ENCODE data around the gene CAPRIN1. TPM values are rescaled to one million over a fixed set of nuclear protein-coding genes. Genes with fewer than 3 reads are reported as not detected.
"Not testable (repeated sequence)": the region's sequence is repeated elsewhere in the genome, so short reads cannot be mapped to it uniquely, and the experiment has no call there.

The CAPRIN1 gene
- total RNA-seq, 1 experiment from 2014 or later = 1,470 TPM

- peak overlapping the region; percentile 34 for H3K27ac ChIP-seq (ENCODE audit: low read depth, low read length, poor library complexity, severe bottlenecking)
- ChIA-PET POLR2A (ENCODE audit: low non-redundant PET) (interaction anchor here (0.6 to 1.4 kb wide), 2 partner anchors 11 to 235 kb away, joined by 4 to 11 read pairs; no protein-coding TSS in a partner anchor), CTCF (no interaction called here)
- H3K27me3 ChIP-seq (replicated peaks; ENCODE audit: insufficient read depth, low read depth, low read length, poor library complexity) = no peaks in the 10 kb centered on the region
- peak; percentile 59 for DNase-seq (ENCODE audit: low spot score)
- H3K9me3 ChIP-seq (ENCODE audit: low read depth, low read length, poor library complexity, severe bottlenecking) = no peaks in the 10 kb centered on the region
- H3K4me3 ChIP-seq (ENCODE audit: low read depth, low read length, poor library complexity, severe bottlenecking) = no peak overlapping the region
- TF ChIP-seq EZH2 (IDR thresholded peaks at IDR 0.05; ENCODE audit: borderline replicate concordance, low read depth, low read length, poor library complexity, severe bottlenecking) = no peak
- TF ChIP-seq, protein P1, sequence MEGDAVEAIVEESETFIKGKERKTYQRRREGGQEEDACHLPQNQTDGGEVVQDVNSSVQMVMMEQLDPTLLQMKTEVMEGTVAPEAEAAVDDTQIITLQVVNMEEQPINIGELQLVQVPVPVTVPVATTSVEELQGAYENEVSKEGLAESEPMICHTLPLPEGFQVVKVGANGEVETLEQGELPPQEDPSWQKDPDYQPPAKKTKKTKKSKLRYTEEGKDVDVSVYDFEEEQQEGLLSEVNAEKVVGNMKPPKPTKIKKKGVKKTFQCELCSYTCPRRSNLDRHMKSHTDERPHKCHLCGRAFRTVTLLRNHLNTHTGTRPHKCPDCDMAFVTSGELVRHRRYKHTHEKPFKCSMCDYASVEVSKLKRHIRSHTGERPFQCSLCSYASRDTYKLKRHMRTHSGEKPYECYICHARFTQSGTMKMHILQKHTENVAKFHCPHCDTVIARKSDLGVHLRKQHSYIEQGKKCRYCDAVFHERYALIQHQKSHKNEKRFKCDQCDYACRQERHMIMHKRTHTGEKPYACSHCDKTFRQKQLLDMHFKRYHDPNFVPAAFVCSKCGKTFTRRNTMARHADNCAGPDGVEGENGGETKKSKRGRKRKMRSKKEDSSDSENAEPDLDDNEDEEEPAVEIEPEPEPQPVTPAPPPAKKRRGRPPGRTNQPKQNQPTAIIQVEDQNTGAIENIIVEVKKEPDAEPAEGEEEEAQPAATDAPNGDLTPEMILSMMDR (conservative IDR thresholded peaks at IDR 0.05; ENCODE audit: low read depth, low read length) = no peak
- intact Hi-C loops (cut with micrococcal nuclease; ENCODE audit: unreplicated experiment) = no loop called here
- peaks cover 93% of the 10 kb centered on the region for H3K36me3 ChIP-seq (ENCODE audit: insufficient read depth, low read length, poor library complexity, severe bottlenecking)
- BruUV-seq (replicated peaks) = no TSS peak
- peaks cover 87% of the 10 kb centered on the region for H3K4me1 ChIP-seq (ENCODE audit: insufficient read depth, low read length, poor library complexity, severe bottlenecking)
Measured at GRCh38 chr11:34064291-34064690, 12.8 kb downstream of the CAPRIN1 start.

DNA sequence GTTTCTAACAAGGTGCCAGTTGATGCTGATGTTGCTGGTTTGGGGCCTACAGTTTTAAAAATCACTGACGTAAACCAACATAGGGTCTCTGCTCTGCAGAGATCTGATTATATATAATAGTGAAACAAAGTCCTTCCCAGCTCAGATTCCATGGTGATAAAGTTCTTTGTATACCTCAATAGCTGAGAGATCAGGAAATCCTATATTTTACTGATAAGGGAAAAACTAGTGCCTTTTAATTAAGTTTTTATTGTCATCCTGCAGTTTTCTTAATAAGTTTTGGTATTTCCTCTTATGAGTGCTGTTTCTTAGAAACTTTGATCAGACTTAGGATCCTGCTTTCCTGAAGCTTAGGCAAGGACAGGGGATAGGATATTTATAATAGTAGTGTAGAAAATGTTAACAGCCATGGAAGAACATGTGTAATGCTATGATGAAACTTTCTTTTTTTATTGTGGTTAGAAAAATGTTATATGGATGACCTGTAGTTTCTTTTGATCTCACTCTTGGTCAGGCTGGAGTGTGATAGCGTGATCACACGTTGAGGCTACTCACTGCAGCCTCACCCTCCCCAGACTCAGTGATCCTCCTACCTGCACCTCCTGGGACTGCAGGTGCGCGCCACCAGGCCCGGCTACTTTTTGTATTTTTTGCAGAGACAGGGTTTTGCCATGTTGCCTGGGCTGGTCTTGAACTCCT, 14.1 kb downstream of the CAPRIN1 start:
- Histone ChIP-seq H3K4me3 (ENCODE audit: low read depth, low read length, poor library complexity, severe bottlenecking) (no peak overlapping the region), H3K9me3 (ENCODE audit: low read depth, low read length, poor library complexity, severe bottlenecking) (no peaks in the 10 kb centered on the region), H3K27me3 (replicated peaks; ENCODE audit: insufficient read depth, low read depth, low read length, poor library complexity) (no peaks in the 10 kb centered on the region), H3K4me1 (ENCODE audit: insufficient read depth, low read length, poor library complexity, severe bottlenecking) (peaks cover 87% of the 10 kb centered on the region), H3K36me3 (ENCODE audit: insufficient read depth, low read length, poor library complexity, severe bottlenecking) (peaks cover 91% of the 10 kb centered on the region), H3K27ac (ENCODE audit: low read depth, low read length, poor library complexity, severe bottlenecking) (peak overlapping the region; percentile 34)
- intact Hi-C loops (cut with micrococcal nuclease; ENCODE audit: unreplicated experiment) = no loop called here
- ChIA-PET POLR2A (ENCODE audit: low non-redundant PET) (interaction anchor here (0.7 kb wide), 1 partner anchor 8 kb away, joined by 3 read pairs; no protein-coding TSS in a partner anchor), CTCF (no interaction called here)
- BruUV-seq (replicated peaks) = no TSS peak
- no peak for TF ChIP-seq EZH2 (IDR thresholded peaks at IDR 0.05; ENCODE audit: borderline replicate concordance, low read depth, low read length, poor library complexity, severe bottlenecking)
- TF ChIP-seq, protein P1 (conservative IDR thresholded peaks at IDR 0.05; ENCODE audit: low read depth, low read length) = peak; percentile 26; the same call in 1 of the 2 replicates
- DNase-seq (ENCODE audit: low spot score) = peak; percentile 64

- CTCF ChIA-PET = interaction anchor here (0.6 kb wide), 2 partner anchors 9 to 11 kb away, joined by 3 to 5 read pairs; no protein-coding TSS in a partner anchor
- peak overlapping the region; percentile 51 for H3K27ac ChIP-seq (ENCODE audit: low read depth, low read length, poor library complexity, severe bottlenecking)
- BruUV-seq (replicated peaks); POLR2A ChIA-PET (ENCODE audit: low non-redundant PET); intact Hi-C loops (cut with micrococcal nuclease; ENCODE audit: unreplicated experiment); H3K9me3 ChIP-seq (ENCODE audit: low read depth, low read length, poor library complexity, severe bottlenecking); H3K27me3 ChIP-seq (replicated peaks; ENCODE audit: insufficient read depth, low read depth, low read length, poor library complexity); H3K4me3 ChIP-seq (ENCODE audit: low read depth, low read length, poor library complexity, severe bottlenecking); DNase-seq (ENCODE audit: low spot score): not testable (repeated sequence)
- H3K36me3 ChIP-seq (ENCODE audit: insufficient read depth, low read length, poor library complexity, severe bottlenecking) = peaks cover 90% of the 10 kb centered on the region
- peaks cover 88% of the 10 kb centered on the region for H3K4me1 ChIP-seq (ENCODE audit: insufficient read depth, low read length, poor library complexity, severe bottlenecking)
Measured at GRCh38 chr11:34066766-34067165, 15.2 kb downstream of the CAPRIN1 start.
